Measurements from ENCODE around the gene TTF1.

DNA sequence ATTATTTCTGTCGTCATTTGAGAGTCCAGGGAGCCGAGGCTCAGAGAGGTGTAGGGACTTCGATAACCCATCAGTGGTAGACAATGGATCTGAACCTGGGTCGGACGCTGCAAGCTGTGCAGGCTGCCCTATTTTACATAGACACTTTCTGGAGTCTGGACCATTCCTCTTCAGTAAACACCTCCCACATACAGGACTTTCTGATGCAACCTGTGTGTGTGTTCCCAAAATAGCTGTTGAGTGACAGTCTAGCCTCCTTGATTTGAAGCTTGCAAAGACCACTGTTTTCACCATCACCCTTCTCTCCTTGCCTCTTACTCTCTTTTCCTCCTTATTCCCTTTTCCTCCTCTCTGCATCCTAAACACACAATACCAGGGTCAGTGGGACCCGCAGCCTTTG, 34.1 kb upstream of the TTF1 start:
- TF ChIP-seq GABPA (IDR thresholded peaks at IDR 0.05; ENCODE audit: low read depth, low read length): no peak
- no peak for TF ChIP-seq GABPA (CRISPR knock-in tag; IDR thresholded peaks at IDR 0.05; ENCODE audit: low read depth)
- TF ChIP-seq SRF (IDR thresholded peaks at IDR 0.05; ENCODE audit: low read depth, low read length): no peak
- no peak for TF ChIP-seq PHF5A (CRISPR knock-in tag; IDR thresholded peaks at IDR 0.05; ENCODE audit: low read depth, unreplicated experiment)
- no peak for TF ChIP-seq ZSCAN29 (CRISPR knock-in tag; conservative IDR thresholded peaks at IDR 0.05)
- TF ChIP-seq, protein P1, sequence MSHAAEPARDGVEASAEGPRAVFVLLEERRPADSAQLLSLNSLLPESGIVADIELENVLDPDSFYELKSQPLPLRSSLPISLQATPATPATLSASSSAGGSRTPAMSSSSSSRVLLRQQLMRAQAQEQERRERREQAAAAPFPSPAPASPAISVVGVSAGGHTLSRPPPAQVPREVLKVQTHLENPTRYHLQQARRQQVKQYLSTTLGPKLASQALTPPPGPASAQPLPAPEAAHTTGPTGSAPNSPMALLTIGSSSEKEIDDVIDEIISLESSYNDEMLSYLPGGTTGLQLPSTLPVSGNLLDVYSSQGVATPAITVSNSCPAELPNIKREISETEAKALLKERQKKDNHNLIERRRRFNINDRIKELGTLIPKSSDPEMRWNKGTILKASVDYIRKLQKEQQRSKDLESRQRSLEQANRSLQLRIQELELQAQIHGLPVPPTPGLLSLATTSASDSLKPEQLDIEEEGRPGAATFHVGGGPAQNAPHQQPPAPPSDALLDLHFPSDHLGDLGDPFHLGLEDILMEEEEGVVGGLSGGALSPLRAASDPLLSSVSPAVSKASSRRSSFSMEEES (CRISPR knock-in tag; IDR thresholded peaks at IDR 0.05): no peak
- no peak for TF ChIP-seq TAF15 (IDR thresholded peaks at IDR 0.05; ENCODE audit: low read depth, low read length, poor library complexity, severe bottlenecking)
- TF ChIP-seq TEAD3 (CRISPR knock-in tag; optimal IDR thresholded peaks at IDR 0.05; ENCODE audit: borderline replicate concordance): no peak
- no peak for TF ChIP-seq FOSL1 (CRISPR knock-in tag; IDR thresholded peaks at IDR 0.05; ENCODE audit: borderline replicate concordance)
- TF ChIP-seq EZH2 (conservative IDR thresholded peaks at IDR 0.05; ENCODE audit: low read depth, low read length): no peak
- no peak for TF ChIP-seq SCMH1 (CRISPR knock-in tag; IDR thresholded peaks at IDR 0.05; ENCODE audit: borderline replicate concordance)
- TF ChIP-seq YEATS4 (CRISPR knock-in tag; IDR thresholded peaks at IDR 0.05; ENCODE audit: borderline replicate concordance): no peak
- no peak for TF ChIP-seq PHF21A (CRISPR knock-in tag; IDR thresholded peaks at IDR 0.05)
- no peak for TF ChIP-seq MIER3 (CRISPR knock-in tag; IDR thresholded peaks at IDR 0.05; ENCODE audit: borderline replicate concordance)

Measured in HepG2 (cell line).